Superior temporal gyrus (tissue), 1 donor: Measurements from ENCODE around the gene SLC35E2B.
"Not testable (repeated sequence)": the region's sequence is repeated elsewhere in the genome, so short reads cannot be mapped to it uniquely, and the experiment has no call there.

Experiments used
- DNase-seq: peaks from one replicate; pipeline ENCODE4 v3.0.0-alpha.2; 2016; ENCODE audit errors: extremely low spot score

Gene SLC35E2B

GRCh38 chr1:1703796-1704195 lies 11.2 kb upstream of the SLC35E2B start:
- DNase-seq, result no peak

GRCh38 chr1:1702506-1702905 lies 9.9 kb upstream of the SLC35E2B start:
- DNase-seq, result not testable (repeated sequence)

- not testable (repeated sequence) for DNase-seq
Measured at GRCh38 chr1:1700557-1700956, 8.0 kb upstream of the SLC35E2B start.

- not testable (repeated sequence) for DNase-seq
Measured at GRCh38 chr1:1700067-1700466, 7.5 kb upstream of the SLC35E2B start.

GRCh38 chr1:1699061-1699460 lies 6.5 kb upstream of the SLC35E2B start:
- not testable (repeated sequence) for DNase-seq

- not testable (repeated sequence) for DNase-seq
Measured at GRCh38 chr1:1697358-1698183, 5.0 kb upstream of the SLC35E2B start.

- not testable (repeated sequence) for DNase-seq
Measured at GRCh38 chr1:1696431-1697357, 4.1 kb upstream of the SLC35E2B start.

- peak; percentile 63 for DNase-seq
Measured at GRCh38 chr1:1692324-1692713, 276 bp downstream of the SLC35E2B start.

GRCh38 chr1:1691443-1691842 lies 1.2 kb downstream of the SLC35E2B start:
- not testable (repeated sequence) for DNase-seq

GRCh38 chr1:1689526-1689925 lies 3.1 kb downstream of the SLC35E2B start:
- not testable (repeated sequence) for DNase-seq

- no peak for DNase-seq
Measured at GRCh38 chr1:1687846-1688245, 4.7 kb downstream of the SLC35E2B start.

- no peak for DNase-seq
Measured at GRCh38 chr1:1684031-1684681, 8.4 kb downstream of the SLC35E2B start.

- no peak for DNase-seq
Measured at GRCh38 chr1:1683104-1683905, 9.3 kb downstream of the SLC35E2B start.

GRCh38 chr1:1680912-1681273 lies 11.7 kb downstream of the SLC35E2B start:
- DNase-seq, result peak; percentile 24

GRCh38 chr1:1680031-1680911 lies 12.3 kb downstream of the SLC35E2B start:
- DNase-seq, result no peak

GRCh38 chr1:1678581-1679380 lies 13.8 kb downstream of the SLC35E2B start:
- DNase-seq, result no peak

- no peak for DNase-seq
Measured at GRCh38 chr1:1677718-1678580, 14.6 kb downstream of the SLC35E2B start.

GRCh38 chr1:1676087-1676486 lies 16.5 kb downstream of the SLC35E2B start:
- not testable (repeated sequence) for DNase-seq
